Ectodermal cell (in vitro differentiated cells): Measurements from ENCODE around the gene ABHD12B.

Experiments
- H3K27ac ChIP-seq: 2 replicates; pipeline ENCODE4 v1.7.0; 2013; ENCODE audit warnings: mild to moderate bottlenecking, low read depth, low read length; ENCODE audit not compliant: insufficient read depth, poor library complexity, severe bottlenecking
- H3K27me3 ChIP-seq: 2 replicates; pipeline ENCODE4 v1.7.0; 2013; ENCODE audit warnings: mild to moderate bottlenecking, low read length; ENCODE audit not compliant: insufficient read depth, control insufficient read depth, poor library complexity, severe bottlenecking
- H3K36me3 ChIP-seq: one replicate; pipeline ENCODE4 v1.7.0; 2013; ENCODE audit warnings: low read length; ENCODE audit not compliant: control insufficient read depth, insufficient read depth
- H3K4me1 ChIP-seq: one replicate; pipeline ENCODE4 v1.7.0; 2013; ENCODE audit warnings: low read length; ENCODE audit not compliant: control insufficient read depth, insufficient read depth
- H3K4me3 ChIP-seq: 2 replicates; pipeline ENCODE4 v1.7.0; 2013; ENCODE audit warnings: low read depth, low read length, control low read depth; ENCODE audit not compliant: insufficient read depth
- H3K9me3 ChIP-seq: 2 replicates; pipeline ENCODE4 v1.7.0; 2013; ENCODE audit warnings: mild to moderate bottlenecking, low read length, moderate library complexity; ENCODE audit not compliant: control insufficient read depth
- WGBS, 2 experiments: methylation state at CpG; one replicate each; pipeline ENCODE4 v1.1.7; 2013; ENCODE audit warnings: missing lambda C conversion rate in 2 of 2; 5-methylcytosine and 5-hydroxymethylcytosine counted together

ABHD12B gene

DNA sequence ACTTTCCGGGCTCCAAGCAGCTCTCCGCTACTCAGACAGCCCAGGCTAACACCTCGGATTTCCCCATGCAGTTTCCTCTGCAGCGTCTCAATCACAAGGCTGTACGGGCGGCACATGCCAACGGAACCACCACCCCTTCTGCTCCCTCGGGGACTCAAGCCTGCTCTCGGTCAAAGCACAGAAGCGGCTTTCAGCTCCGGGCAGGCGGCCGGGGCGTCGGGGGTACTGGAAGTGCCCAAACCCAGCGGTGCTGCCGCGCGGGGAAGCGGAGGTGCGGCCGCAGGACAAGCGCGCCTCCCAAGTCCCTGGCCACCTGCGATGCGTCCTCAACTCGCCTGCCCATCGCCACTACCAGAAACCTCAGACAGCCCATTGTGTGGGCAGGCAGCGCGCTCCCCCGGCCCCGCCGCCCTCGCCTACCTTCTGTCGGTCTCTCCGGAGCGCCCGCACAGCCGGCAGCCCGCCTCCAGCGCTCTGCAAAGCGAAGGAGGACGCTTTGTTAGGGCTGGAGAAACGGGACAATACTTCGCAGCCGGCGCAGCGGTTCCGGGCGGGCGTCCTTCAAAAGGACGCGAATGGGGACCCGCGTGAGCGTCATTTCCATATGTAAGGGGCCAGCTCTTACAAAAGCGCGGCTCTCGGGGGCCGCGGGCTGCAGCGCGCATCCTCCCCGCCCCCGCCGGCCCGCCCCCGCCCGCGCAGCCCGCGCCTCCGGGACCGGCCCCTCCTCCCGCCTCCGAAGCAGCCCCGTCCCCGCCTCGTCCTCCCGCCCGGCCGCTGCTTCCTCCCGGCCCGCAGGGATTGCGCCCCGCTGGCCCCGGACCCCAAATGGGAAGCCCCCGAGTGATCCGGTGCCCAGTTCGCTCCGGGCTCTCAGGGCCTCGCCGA is 41.6 kb upstream of the ABHD12B start:
- H3K4me1 ChIP-seq, result peaks cover 17% of the 10 kb centered on the region
- no peaks in the 10 kb centered on the region for H3K36me3 ChIP-seq
- peak overlapping the region; percentile 74 for H3K4me3 ChIP-seq
- peak overlapping the region; percentile 86 for H3K27ac ChIP-seq
- H3K27me3 ChIP-seq, result peaks cover 32% of the 10 kb centered on the region
- 0% methylated on average over 93 of the region's 93 CpGs for WGBS, 2 experiments
- H3K9me3 ChIP-seq, result no peaks in the 10 kb centered on the region

- no peaks in the 10 kb centered on the region for H3K9me3 ChIP-seq
- H3K27me3 ChIP-seq, result peaks cover 32% of the 10 kb centered on the region
- peak within 1 kb of the TSS; percentile 74 for H3K4me3 ChIP-seq
- WGBS, 2 experiments, result 0% methylated on average over 97 of the region's 97 CpGs
- peaks cover 17% of the 10 kb centered on the region for H3K4me1 ChIP-seq
- peak within 1 kb of the TSS; percentile 86 for H3K27ac ChIP-seq
- H3K36me3 ChIP-seq, result no peaks in the 10 kb centered on the region
Measured at GRCh38 chr14:50830932-50831725, 40.7 kb upstream of the ABHD12B start, which contains the start of gene NIN. TSS of gene NIN (minus strand) at chr14:50831162. CDS start at chr14:50822056, 9,106 bp downstream.

GRCh38 chr14:50831726-50832168 is 40.1 kb upstream of the ABHD12B start:
- Histone ChIP-seq H3K36me3 (no peaks in the 10 kb centered on the region), H3K4me1 (peaks cover 17% of the 10 kb centered on the region), H3K27me3 (peaks cover 32% of the 10 kb centered on the region), H3K27ac (no peak overlapping the region), H3K9me3 (no peaks in the 10 kb centered on the region), H3K4me3 (peak overlapping the region; percentile 74)
- WGBS, 2 experiments, result 5 to 6% methylated on average over 10 of the region's 10 CpGs

- H3K4me1 ChIP-seq, result peaks cover 15% of the 10 kb centered on the region
- H3K36me3 ChIP-seq, result no peaks in the 10 kb centered on the region
- H3K4me3 ChIP-seq, result no peak overlapping the region
- H3K27ac ChIP-seq, result no peak overlapping the region
- WGBS, 2 experiments, result 87 to 96% methylated on average over 6 of the region's 6 CpGs
- no peaks in the 10 kb centered on the region for H3K9me3 ChIP-seq
- H3K27me3 ChIP-seq, result peaks cover 28% of the 10 kb centered on the region
Measured at GRCh38 chr14:50832935-50833630, 38.8 kb upstream of the ABHD12B start.

GRCh38 chr14:50834802-50835276 is 37.0 kb upstream of the ABHD12B start:
- H3K27ac ChIP-seq, result no peak overlapping the region
- peaks cover 22% of the 10 kb centered on the region for H3K27me3 ChIP-seq
- no peaks in the 10 kb centered on the region for H3K9me3 ChIP-seq
- no peaks in the 10 kb centered on the region for H3K4me1 ChIP-seq
- no peaks in the 10 kb centered on the region for H3K36me3 ChIP-seq
- 90 to 92% methylated on average over 5 of the region's 5 CpGs for WGBS, 2 experiments
- H3K4me3 ChIP-seq, result no peak overlapping the region

- 86 to 92% methylated on average over 2 of the region's 2 CpGs for WGBS, 2 experiments
- H3K27me3 ChIP-seq, result peaks cover 22% of the 10 kb centered on the region
- H3K27ac ChIP-seq, result no peak overlapping the region
- peaks cover 4% of the 10 kb centered on the region for H3K4me1 ChIP-seq
- H3K36me3 ChIP-seq, result no peaks in the 10 kb centered on the region
- H3K9me3 ChIP-seq, result no peaks in the 10 kb centered on the region
- H3K4me3 ChIP-seq, result no peak overlapping the region
Measured at GRCh38 chr14:50835280-50835679, 36.6 kb upstream of the ABHD12B start.

GRCh38 chr14:50836515-50836914 is 35.3 kb upstream of the ABHD12B start:
- 86 to 92% methylated on average over 5 of the region's 5 CpGs for WGBS, 2 experiments
- peaks cover 19% of the 10 kb centered on the region for H3K27me3 ChIP-seq
- no peak overlapping the region for H3K27ac ChIP-seq

GRCh38 chr14:50837271-50837670 is 34.6 kb upstream of the ABHD12B start:
- Histone ChIP-seq H3K27me3 (peaks cover 12% of the 10 kb centered on the region), H3K27ac (no peak overlapping the region)
- WGBS, 2 experiments, result 93 to 95% methylated on average over 10 of the region's 10 CpGs

More at GRCh38 chr14:50836515-50836914, 35.3 kb upstream of the ABHD12B start:
- Histone ChIP-seq H3K36me3 (no peaks in the 10 kb centered on the region), H3K4me1 (peaks cover 6% of the 10 kb centered on the region), H3K4me3 (no peak overlapping the region), H3K9me3 (no peaks in the 10 kb centered on the region)

DNA sequence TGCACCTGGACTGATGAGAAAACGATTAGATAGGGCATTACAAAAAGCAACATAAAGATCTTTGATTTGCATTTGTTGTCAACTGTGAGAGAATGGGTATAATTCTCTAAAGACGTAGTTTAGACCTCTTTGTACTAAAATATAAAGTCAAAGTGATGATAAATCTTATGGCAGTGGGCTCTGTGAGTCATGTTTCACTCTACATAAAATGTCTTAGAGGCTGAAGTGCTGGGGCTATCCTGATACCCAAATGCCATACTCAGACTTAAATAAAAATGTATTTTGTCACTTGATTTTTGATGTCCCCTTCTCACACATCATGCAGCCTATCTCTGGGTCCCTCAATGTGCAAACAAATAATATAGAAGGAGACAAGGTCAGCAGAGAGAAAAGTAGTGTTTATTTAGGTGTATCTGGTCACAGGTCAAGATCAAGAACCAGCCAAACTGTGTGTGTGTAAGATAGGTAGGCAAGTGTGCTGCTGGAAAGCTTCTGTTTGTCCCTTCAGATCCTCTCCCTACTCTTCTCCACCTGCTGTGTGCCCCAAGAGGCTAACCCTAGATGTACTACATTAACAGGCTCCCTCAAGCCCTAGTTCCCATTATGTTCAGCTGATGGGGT is 33.9 kb upstream of the ABHD12B start:
- 86 to 91% methylated on average over 2 of the region's 2 CpGs for WGBS, 2 experiments
- Histone ChIP-seq H3K4me1 (peaks cover 6% of the 10 kb centered on the region), H3K4me3 (no peak overlapping the region), H3K27me3 (peaks cover 5% of the 10 kb centered on the region), H3K27ac (no peak overlapping the region), H3K9me3 (no peaks in the 10 kb centered on the region), H3K36me3 (no peaks in the 10 kb centered on the region)

More at GRCh38 chr14:50837271-50837670, 34.6 kb upstream of the ABHD12B start:
- Histone ChIP-seq H3K4me3 (no peak overlapping the region), H3K36me3 (no peaks in the 10 kb centered on the region), H3K4me1 (peaks cover 6% of the 10 kb centered on the region), H3K9me3 (no peaks in the 10 kb centered on the region)
